Measurements from ENCODE around the gene PNKP.

Gene PNKP

GRCh38 chr19:49895566-49896297, 28.4 kb upstream of the PNKP start:
- Mint-ChIP-seq H3K27ac (no peak overlapping the region), H3K4me3 (no peak overlapping the region), H3K9me3 (no peaks in the 10 kb centered on the region), H3K36me3 (ENCODE audit: low read depth) (no peaks in the 10 kb centered on the region), H3K27me3 (ENCODE audit: low read depth) (no peaks in the 10 kb centered on the region), H3K4me1 (ENCODE audit: low read depth) (peaks cover 18% of the 10 kb centered on the region)
- peak; percentile 38 for DNase-seq (ENCODE audit: low spot score)

DNA sequence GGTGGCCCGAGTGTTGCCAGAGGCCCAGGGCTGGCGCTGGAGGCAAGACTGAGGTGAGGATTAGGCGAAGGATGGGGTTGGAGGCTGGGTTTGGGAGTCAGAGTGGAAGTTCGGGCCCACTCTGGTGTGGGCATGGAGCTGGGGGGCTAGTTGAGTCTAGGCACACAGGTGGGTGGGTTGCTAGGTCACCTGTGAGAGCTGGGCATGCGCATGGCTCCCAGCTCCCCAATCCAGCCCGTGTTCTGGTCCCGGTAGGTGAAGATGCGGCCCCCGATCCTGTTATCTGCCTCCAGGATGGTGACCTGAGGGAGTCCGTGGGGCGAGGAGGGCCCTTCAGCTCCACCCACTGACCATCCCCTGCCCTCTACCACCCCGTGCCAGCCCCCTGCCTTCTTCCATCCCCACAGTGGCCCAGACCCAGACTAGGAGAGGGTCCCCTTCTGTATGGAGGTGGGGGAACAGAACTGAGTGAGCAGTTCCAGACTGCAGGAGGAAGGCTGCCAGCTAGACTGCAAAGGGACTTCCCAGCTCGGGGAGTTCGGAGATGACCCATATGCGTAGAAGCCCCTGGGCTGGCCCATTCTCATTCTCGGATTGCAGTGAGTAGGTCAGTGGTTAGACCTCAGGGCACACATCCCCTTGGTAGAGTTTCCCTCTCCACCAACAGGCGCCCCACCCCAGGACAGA, 27.6 kb upstream of the PNKP start:
- H3K27ac Mint-ChIP-seq = no peak overlapping the region
- peaks cover 21% of the 10 kb centered on the region for H3K4me1 Mint-ChIP-seq (ENCODE audit: low read depth)
- no peaks in the 10 kb centered on the region for H3K9me3 Mint-ChIP-seq
- no peaks in the 10 kb centered on the region for H3K27me3 Mint-ChIP-seq (ENCODE audit: low read depth)
- peak; percentile 55 for DNase-seq (ENCODE audit: low spot score)
- no peak overlapping the region for H3K4me3 Mint-ChIP-seq
- H3K36me3 Mint-ChIP-seq (ENCODE audit: low read depth) = no peaks in the 10 kb centered on the region

DNA sequence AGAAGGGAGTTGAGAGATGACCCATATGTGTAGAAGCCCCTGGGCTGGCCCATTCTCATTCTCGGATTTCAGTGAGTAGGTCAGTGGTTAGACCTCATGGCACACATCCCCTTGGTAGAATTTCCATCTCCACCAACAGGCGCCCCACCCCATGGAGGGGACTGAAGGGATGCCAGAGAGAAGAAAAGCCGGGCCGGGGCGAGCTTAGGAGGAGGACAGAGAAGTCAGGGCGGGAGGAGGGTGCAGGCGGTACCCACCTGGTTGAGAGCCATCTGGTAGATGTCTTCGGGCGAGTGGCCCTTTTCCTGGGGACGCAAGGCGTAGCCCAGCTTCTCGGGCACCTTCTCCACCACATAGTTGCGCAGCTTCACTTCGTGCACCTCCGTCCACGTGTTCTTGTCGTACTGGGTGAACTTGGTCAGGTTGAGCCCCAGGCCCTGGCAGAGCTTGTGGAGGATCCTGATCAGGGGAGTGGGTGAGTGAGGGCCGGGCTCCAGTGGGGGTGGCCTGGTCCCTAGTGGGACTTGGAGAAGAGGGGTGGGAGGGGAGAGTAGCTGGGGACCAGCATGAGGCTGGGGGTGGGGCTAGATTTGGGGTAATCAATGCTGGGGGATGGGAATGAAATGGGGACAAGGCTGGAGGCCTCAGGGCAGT, 26.8 kb upstream of the PNKP start:
- Mint-ChIP-seq H3K4me1 (ENCODE audit: low read depth) (peaks cover 21% of the 10 kb centered on the region), H3K27ac (no peak overlapping the region), H3K36me3 (ENCODE audit: low read depth) (peaks cover 4% of the 10 kb centered on the region), H3K27me3 (ENCODE audit: low read depth) (no peaks in the 10 kb centered on the region), H3K4me3 (no peak overlapping the region), H3K9me3 (no peaks in the 10 kb centered on the region)
- no peak for DNase-seq (ENCODE audit: low spot score)

GRCh38 chr19:49892716-49893115, 25.3 kb upstream of the PNKP start:
- DNase-seq (ENCODE audit: low spot score) = no peak

DNA sequence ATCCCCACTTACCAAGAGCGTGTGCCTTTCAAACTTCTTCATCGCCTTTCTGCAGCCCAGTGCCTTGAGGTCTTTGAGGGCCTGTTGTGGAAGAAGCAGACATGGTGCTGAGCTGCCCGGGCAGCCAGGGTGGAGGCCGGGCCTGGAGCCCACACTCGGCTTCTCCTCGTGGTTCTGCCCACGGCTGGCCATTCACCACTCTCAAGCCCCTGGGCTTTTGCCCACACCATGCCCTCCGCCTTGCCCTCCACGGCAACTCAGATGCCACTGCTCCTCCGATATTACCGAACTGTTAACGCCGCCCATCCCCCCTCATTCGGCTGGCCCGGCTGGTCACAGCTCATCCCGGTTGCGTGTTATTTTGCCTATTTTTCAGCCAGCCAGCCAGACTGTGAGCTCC, 24.0 kb upstream of the PNKP start:
- Mint-ChIP-seq H3K36me3 (ENCODE audit: low read depth) (peaks cover 7% of the 10 kb centered on the region), H3K4me3 (no peak overlapping the region), H3K9me3 (no peaks in the 10 kb centered on the region), H3K27me3 (ENCODE audit: low read depth) (no peaks in the 10 kb centered on the region), H3K4me1 (ENCODE audit: low read depth) (peaks cover 8% of the 10 kb centered on the region), H3K27ac (peak overlapping the region; percentile 36)
- DNase-seq (ENCODE audit: low spot score) = no peak

More at GRCh38 chr19:49892716-49893115, 25.3 kb upstream of the PNKP start:
- Mint-ChIP-seq H3K4me1 (ENCODE audit: low read depth) (peaks cover 18% of the 10 kb centered on the region), H3K27ac (no peak overlapping the region), H3K27me3 (ENCODE audit: low read depth) (no peaks in the 10 kb centered on the region), H3K36me3 (ENCODE audit: low read depth) (peaks cover 7% of the 10 kb centered on the region), H3K4me3 (no peak overlapping the region), H3K9me3 (no peaks in the 10 kb centered on the region)

DNA sequence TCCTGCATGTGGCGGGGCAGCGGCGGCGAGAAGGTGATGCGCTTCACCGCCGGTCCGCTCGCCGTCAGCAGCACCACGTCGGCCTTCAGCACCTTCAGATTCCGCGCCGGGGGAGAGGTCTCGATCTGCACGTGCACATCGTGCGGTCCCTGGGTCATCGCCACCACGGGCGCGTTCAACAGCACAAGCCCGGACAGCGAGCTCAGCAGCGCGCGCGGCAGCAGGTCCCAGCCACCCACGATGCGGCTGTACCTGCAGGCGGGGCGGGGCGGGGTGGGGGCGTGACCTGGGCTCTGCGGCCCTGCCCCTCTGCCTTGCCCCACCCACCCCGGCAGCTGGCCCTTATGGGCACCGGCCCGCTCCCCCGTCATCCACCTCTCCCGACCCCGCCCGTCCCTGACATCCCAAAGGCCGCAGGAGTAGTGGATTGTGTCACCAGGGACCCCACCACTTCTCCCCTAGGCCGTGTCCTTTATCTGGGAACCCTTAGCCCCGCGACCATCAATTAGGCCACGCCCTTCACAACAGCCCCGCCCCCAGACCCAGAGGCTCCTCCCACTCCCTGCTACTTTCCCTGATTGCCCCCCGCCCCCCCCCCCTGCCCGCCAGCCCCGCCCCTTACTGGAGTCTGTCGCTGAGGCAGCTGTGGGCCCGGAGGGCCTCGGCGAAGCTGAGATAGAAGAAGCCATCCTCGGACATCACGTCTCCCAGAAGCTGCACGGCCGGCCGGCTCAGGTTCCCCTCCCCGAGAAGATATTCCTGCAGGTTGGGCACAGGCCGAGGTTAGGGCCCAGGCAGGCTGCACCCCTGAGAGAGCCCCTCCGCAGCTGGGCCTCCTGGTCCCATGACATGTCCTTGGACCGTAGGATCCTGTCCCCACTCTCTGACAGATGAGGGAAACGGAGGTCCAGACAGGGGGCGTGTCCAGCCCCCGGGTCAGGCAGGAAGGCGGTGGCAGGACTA, 23.3 kb upstream of the PNKP start:
- peak overlapping the region; percentile 80 for H3K4me3 Mint-ChIP-seq
- peaks cover 7% of the 10 kb centered on the region for H3K36me3 Mint-ChIP-seq (ENCODE audit: low read depth)
- no peaks in the 10 kb centered on the region for H3K9me3 Mint-ChIP-seq
- peaks cover 8% of the 10 kb centered on the region for H3K4me1 Mint-ChIP-seq (ENCODE audit: low read depth)
- peak overlapping the region; percentile 41 for H3K27ac Mint-ChIP-seq
- peak; percentile 34 for DNase-seq (ENCODE audit: low spot score)
- no peaks in the 10 kb centered on the region for H3K27me3 Mint-ChIP-seq (ENCODE audit: low read depth)

- Mint-ChIP-seq H3K27ac (peak overlapping the region; percentile 41), H3K9me3 (no peaks in the 10 kb centered on the region), H3K4me3 (peak overlapping the region; percentile 80), H3K36me3 (ENCODE audit: low read depth) (peaks cover 12% of the 10 kb centered on the region), H3K27me3 (ENCODE audit: low read depth) (no peaks in the 10 kb centered on the region), H3K4me1 (ENCODE audit: low read depth) (peaks cover 4% of the 10 kb centered on the region)
- DNase-seq (ENCODE audit: low spot score) = peak; percentile 78
Observed at GRCh38 chr19:49889687-49890348, 22.4 kb upstream of the PNKP start.

DNA sequence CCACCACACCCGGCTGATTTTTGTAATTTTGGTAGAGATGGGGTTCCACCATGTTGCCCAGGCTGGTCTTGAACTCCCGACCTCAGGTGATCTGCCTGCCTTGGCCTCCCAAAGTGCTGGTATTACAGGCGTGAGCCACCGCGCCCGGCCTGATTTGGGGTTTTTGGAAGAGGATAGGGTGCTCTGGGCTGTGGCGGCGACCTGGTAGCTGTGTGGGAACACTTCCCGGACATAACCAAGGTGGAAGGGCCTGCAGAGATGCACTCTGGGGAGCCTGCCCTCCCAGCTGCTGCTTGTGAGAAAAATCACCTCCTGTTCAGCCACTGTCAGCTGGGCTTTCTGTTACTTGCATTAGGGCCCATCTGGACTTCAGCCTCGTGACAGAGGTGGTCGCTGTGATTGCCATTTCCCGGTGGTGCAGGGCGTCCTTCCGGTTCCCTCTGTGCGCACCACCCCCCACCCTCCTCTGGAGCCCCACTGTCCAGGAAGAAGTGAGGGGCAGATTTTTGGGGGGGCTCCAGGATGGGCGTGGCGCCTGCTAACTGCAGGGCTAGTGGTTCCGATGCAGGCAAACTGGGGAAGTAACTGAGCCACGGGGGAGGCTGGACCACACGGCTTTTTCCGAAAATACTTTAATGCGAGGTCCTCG, 21.8 kb upstream of the PNKP start:
- Mint-ChIP-seq H3K27ac (no peak overlapping the region), H3K4me1 (ENCODE audit: low read depth) (peaks cover 4% of the 10 kb centered on the region), H3K36me3 (ENCODE audit: low read depth) (peaks cover 17% of the 10 kb centered on the region), H3K4me3 (no peak overlapping the region), H3K27me3 (ENCODE audit: low read depth) (no peaks in the 10 kb centered on the region), H3K9me3 (no peaks in the 10 kb centered on the region)
- DNase-seq (ENCODE audit: low spot score) = no peak

GRCh38 chr19:49888510-49888824, 21.1 kb upstream of the PNKP start:
- DNase-seq (ENCODE audit: low spot score) = no peak
- Mint-ChIP-seq H3K4me1 (ENCODE audit: low read depth) (peaks cover 4% of the 10 kb centered on the region), H3K9me3 (no peaks in the 10 kb centered on the region), H3K36me3 (ENCODE audit: low read depth) (peaks cover 21% of the 10 kb centered on the region), H3K27me3 (ENCODE audit: low read depth) (no peaks in the 10 kb centered on the region), H3K4me3 (no peak overlapping the region), H3K27ac (no peak overlapping the region)

- Mint-ChIP-seq H3K4me1 (ENCODE audit: low read depth) (peaks cover 3% of the 10 kb centered on the region), H3K27ac (no peak overlapping the region), H3K27me3 (ENCODE audit: low read depth) (no peaks in the 10 kb centered on the region), H3K36me3 (ENCODE audit: low read depth) (peaks cover 26% of the 10 kb centered on the region), H3K9me3 (no peaks in the 10 kb centered on the region), H3K4me3 (no peak overlapping the region)
- DNase-seq (ENCODE audit: low spot score) = no peak
Observed at GRCh38 chr19:49887665-49888509, 20.5 kb upstream of the PNKP start.

- Mint-ChIP-seq H3K9me3 (no peaks in the 10 kb centered on the region), H3K36me3 (ENCODE audit: low read depth) (peaks cover 34% of the 10 kb centered on the region), H3K4me3 (no peak overlapping the region), H3K27me3 (ENCODE audit: low read depth) (no peaks in the 10 kb centered on the region), H3K27ac (no peak overlapping the region), H3K4me1 (ENCODE audit: low read depth) (peaks cover 3% of the 10 kb centered on the region)
- DNase-seq (ENCODE audit: low spot score) = no peak
Observed at GRCh38 chr19:49887037-49887664, 19.8 kb upstream of the PNKP start.

- Mint-ChIP-seq H3K9me3 (no peaks in the 10 kb centered on the region), H3K27me3 (ENCODE audit: low read depth) (no peaks in the 10 kb centered on the region), H3K4me3 (no peak overlapping the region), H3K4me1 (ENCODE audit: low read depth) (no peaks in the 10 kb centered on the region), H3K36me3 (ENCODE audit: low read depth) (peaks cover 43% of the 10 kb centered on the region), H3K27ac (no peak overlapping the region)
- DNase-seq (ENCODE audit: low spot score) = no peak
Observed at GRCh38 chr19:49884760-49885159, 17.4 kb upstream of the PNKP start.
